Measurements from ENCODE around the gene CLASP1. TPM values are rescaled to one million over a fixed set of nuclear protein-coding genes. Genes with fewer than 3 reads are reported as not detected.
"Not testable (repeated sequence)": the region's sequence is repeated elsewhere in the genome, so short reads cannot be mapped to it uniquely, and the experiment has no call there.

CLASP1 gene
- total RNA-seq, 1 donor from 2014 or later: 54.1 TPM

DNA sequence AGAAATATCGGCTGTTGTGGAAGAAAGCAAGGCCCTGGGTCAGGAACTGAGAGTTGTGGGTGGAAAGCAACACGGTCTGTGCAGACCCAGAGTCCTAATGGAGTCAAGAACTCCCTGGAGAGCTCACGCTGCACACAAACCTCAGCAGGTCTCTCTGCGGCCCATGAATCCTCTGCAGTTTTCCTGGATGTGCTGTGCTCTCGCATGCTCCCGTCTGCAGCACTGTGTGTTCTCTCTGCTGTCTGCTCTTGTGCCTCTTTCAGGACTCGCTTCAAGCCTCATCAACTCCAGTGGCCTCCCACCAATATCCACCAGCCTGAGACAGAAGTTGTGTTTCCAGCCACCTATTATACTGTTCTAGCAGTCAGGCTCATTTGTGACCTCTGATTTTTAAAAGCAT, 94.3 kb downstream of the CLASP1 start:
- TF ChIP-seq, protein P1, sequence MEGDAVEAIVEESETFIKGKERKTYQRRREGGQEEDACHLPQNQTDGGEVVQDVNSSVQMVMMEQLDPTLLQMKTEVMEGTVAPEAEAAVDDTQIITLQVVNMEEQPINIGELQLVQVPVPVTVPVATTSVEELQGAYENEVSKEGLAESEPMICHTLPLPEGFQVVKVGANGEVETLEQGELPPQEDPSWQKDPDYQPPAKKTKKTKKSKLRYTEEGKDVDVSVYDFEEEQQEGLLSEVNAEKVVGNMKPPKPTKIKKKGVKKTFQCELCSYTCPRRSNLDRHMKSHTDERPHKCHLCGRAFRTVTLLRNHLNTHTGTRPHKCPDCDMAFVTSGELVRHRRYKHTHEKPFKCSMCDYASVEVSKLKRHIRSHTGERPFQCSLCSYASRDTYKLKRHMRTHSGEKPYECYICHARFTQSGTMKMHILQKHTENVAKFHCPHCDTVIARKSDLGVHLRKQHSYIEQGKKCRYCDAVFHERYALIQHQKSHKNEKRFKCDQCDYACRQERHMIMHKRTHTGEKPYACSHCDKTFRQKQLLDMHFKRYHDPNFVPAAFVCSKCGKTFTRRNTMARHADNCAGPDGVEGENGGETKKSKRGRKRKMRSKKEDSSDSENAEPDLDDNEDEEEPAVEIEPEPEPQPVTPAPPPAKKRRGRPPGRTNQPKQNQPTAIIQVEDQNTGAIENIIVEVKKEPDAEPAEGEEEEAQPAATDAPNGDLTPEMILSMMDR (IDR thresholded peaks at IDR 0.05; ENCODE audit: insufficient read depth, low read length, poor library complexity, severe bottlenecking): no peak
- Histone ChIP-seq H3K27me3 (ENCODE audit: control insufficient read depth, insufficient read depth, low read length) (no peaks in the 10 kb centered on the region), H3K36me3 (ENCODE audit: control insufficient read depth, insufficient read depth, low read length) (no peaks in the 10 kb centered on the region), H3K4me3 (ENCODE audit: low read depth, low read length) (no peak overlapping the region)
- no peak for DNase-seq (ENCODE audit: low read depth)

DNA sequence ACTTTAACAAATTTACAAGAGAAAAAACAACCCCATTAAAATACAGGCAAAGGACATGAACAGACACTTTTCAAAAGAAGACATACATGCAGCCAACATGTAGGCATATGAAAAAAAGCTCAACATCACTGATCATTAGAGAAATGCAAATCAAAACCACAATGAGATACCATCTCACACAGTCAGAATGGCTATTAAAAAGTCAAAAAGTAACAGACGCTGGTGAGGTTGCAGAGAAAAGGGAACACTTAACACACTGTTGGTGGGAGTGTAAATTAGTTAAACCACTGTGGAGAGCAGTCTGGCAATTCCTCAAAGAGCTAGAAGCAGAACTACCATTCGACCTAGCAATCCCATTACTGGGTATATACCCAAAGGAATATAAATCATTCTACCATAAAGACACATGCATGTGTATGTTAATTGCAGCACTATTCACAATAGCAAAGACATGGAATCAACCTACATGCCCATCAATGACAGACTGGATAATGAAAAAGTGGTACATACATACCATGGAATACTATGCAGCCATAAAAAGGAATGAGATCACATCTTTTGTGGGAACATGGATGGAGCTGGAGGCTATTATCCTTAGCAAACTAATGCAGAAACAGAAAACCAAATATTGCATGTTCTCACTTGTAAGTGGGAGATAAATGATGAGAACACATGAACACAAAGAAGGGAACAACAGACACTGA, 96.6 kb downstream of the CLASP1 start:
- DNase-seq (ENCODE audit: low read depth); H3K36me3 ChIP-seq (ENCODE audit: control insufficient read depth, insufficient read depth, low read length); H3K27me3 ChIP-seq (ENCODE audit: control insufficient read depth, insufficient read depth, low read length); H3K4me3 ChIP-seq (ENCODE audit: low read depth, low read length): not testable (repeated sequence)

DNA sequence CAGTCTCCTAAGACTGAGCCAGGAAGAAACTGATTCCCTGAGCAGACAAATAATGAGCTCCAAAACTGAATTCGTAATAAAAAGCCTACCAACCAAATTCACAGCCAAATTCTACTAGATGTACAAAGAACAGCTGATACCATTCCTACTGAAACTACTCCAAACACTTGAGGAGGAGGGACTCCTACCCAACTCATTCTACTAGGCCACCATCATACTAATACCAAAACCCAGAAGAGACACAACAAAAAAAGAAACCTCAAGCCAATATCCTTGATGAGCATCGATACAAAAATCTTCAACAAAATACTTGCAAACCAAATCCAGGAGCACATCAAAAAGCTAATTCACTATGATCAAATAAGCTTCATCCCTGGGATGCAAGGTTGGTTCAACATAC, 98.6 kb downstream of the CLASP1 start:
- DNase-seq (ENCODE audit: low read depth): no peak
- Histone ChIP-seq H3K4me3 (ENCODE audit: low read depth, low read length) (no peak overlapping the region), H3K27me3 (ENCODE audit: control insufficient read depth, insufficient read depth, low read length) (no peaks in the 10 kb centered on the region), H3K36me3 (ENCODE audit: control insufficient read depth, insufficient read depth, low read length) (no peaks in the 10 kb centered on the region)
- TF ChIP-seq, protein P1 (IDR thresholded peaks at IDR 0.05; ENCODE audit: insufficient read depth, low read length, poor library complexity, severe bottlenecking): no peak

DNA sequence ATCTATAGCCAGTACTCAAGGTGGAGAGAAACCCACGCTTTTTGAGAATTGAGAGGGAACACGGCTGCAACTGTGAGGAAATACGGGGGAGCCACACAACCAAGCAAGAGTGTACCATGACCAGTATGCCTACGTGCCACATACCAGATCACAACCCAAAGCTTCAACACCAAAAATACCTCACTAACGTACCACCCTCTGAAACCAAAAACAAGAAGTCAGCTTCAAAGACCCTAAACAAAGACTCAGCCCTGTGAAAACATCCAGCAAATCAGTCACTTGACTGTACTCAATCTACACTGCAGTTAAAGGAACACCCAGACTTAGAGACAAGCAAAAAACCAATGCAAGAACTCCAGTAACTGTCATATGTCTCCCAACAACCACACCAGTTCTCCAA, 101.6 kb downstream of the CLASP1 start:
- H3K4me3 ChIP-seq (ENCODE audit: low read depth, low read length): no peak overlapping the region
- H3K36me3 ChIP-seq (ENCODE audit: control insufficient read depth, insufficient read depth, low read length): no peaks in the 10 kb centered on the region
- no peaks in the 10 kb centered on the region for H3K27me3 ChIP-seq (ENCODE audit: control insufficient read depth, insufficient read depth, low read length)
- no peak for DNase-seq (ENCODE audit: low read depth)
- TF ChIP-seq, protein P1 (IDR thresholded peaks at IDR 0.05; ENCODE audit: insufficient read depth, low read length, poor library complexity, severe bottlenecking): no peak

DNA sequence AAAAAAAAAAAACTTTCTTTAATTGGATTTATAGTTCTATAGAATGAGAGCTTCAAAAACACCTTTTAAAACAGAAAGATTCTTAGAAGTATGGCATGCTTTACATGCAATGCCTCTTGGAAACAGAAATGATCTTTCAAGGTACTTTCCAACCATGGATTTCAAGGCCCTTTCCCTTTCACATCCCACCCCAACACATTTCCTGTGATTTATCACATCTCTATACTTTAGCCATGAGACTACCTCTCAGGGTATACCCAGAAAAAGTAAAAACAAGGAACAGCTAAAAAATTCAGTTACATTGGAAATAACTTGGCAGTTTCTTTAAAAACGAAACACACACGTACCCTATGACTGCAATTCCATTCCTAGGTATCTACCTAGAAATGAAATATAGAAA, 103.3 kb downstream of the CLASP1 start:
- no peaks in the 10 kb centered on the region for H3K27me3 ChIP-seq (ENCODE audit: control insufficient read depth, insufficient read depth, low read length)
- H3K36me3 ChIP-seq (ENCODE audit: control insufficient read depth, insufficient read depth, low read length): no peaks in the 10 kb centered on the region
- no peak overlapping the region for H3K4me3 ChIP-seq (ENCODE audit: low read depth, low read length)
- TF ChIP-seq, protein P1 (IDR thresholded peaks at IDR 0.05; ENCODE audit: insufficient read depth, low read length, poor library complexity, severe bottlenecking): no peak
- no peak for DNase-seq (ENCODE audit: low read depth)

DNA sequence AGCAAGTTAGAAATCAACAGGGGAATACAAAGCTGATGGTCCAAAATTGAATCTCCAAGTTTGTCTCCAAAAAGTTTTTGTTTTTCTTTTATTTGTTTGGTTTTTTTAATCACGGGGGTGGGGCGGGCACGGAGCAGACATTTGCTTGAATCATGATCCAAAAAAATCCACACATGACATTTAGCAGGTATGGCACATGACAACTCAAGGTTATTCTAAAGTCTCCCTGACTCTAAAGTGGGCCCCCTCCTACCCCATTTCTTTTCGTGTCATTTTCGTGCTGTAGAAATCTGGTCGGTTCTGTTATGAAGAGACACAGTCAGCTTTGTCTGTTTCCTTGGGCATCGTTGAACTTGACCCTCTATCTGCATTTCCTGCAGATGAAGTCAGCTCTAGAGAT, 104.0 kb downstream of the CLASP1 start:
- DNase-seq (ENCODE audit: low read depth): no peak
- Histone ChIP-seq H3K27me3 (ENCODE audit: control insufficient read depth, insufficient read depth, low read length) (no peaks in the 10 kb centered on the region), H3K4me3 (ENCODE audit: low read depth, low read length) (no peak overlapping the region), H3K36me3 (ENCODE audit: control insufficient read depth, insufficient read depth, low read length) (no peaks in the 10 kb centered on the region)
- TF ChIP-seq, protein P1 (IDR thresholded peaks at IDR 0.05; ENCODE audit: insufficient read depth, low read length, poor library complexity, severe bottlenecking): no peak
